ENCODE data around the gene RRP15. TPM values are rescaled to one million over a fixed set of nuclear protein-coding genes. Genes with fewer than 3 reads are reported as not detected.

RRP15 gene, protein sequence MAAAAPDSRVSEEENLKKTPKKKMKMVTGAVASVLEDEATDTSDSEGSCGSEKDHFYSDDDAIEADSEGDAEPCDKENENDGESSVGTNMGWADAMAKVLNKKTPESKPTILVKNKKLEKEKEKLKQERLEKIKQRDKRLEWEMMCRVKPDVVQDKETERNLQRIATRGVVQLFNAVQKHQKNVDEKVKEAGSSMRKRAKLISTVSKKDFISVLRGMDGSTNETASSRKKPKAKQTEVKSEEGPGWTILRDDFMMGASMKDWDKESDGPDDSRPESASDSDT
- 10 to 100 TPM; 10.9 to 25.3 TPM for total RNA-seq

DNA sequence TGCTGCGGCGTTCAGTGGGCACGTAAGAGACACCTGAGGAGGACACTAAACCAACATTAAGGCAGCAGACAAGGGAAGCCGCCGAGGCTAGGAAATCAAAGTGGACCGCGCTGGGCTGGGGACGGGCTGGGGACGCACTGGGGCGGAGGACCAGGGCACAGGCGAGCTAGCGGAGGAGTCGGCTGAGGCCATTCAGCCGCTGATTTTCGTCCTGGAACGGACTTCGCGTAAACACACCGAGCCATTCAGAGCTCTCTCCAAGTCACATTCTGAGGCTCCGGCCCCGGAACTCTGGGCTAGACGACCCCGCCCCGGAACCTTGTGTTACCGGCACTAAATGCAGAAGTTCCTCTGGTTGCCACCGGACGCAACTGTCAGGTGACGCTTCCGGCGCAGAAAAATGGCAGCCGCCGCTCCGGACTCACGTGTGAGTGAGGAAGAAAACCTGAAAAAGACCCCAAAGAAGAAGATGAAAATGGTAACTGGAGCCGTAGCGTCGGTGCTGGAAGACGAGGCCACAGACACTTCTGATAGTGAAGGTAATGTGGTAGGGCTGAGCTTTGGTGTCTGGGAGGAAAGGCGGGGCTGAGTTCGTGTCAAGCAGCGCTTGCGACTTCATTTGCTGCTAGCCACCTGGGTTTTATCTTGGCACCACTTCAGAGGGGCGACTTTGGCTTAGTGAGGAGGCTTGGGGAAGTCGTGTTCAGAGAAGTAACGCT, at the start of gene RRP15:
Gene RRP15 (plus strand): TSS at position 377 of the 719 bp plus-strand sequence. CDS start 24 bp downstream, at position 401.
- peak; percentile 99 for ATAC-seq (replicated peaks)
- Mint-ChIP-seq H3K27me3 (peaks cover 4% of the 10 kb centered on the region), H3K4me3 (peak within 1 kb of the TSS; percentile 94), H3K4me1 (peaks cover 10% of the 10 kb centered on the region), H3K9me3 (no peaks in the 10 kb centered on the region), H3K36me3 (ENCODE audit: low read depth) (peaks cover 27% of the 10 kb centered on the region), H3K27ac (peak within 1 kb of the TSS; percentile 93)

DNA sequence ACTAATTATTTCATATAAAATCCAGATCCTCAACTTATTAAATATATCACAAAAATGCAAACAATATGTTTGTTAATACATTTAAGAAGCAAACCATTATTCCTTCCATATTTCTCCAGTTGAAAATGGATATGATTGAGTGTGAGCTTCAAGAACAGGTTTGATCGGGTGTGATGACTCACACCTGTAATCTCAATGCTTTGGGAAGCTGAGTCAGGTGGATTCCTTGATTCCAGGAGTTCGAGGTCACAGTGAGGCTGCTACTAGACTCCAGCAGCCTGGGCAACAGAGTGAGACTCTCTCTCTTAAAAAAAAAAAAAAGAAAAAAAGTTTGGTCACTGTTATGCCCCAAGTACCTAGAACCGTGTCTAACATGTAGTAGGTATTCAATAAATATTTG, 42.9 kb upstream of the RRP15 start:
- no peaks in the 10 kb centered on the region for H3K4me1 Mint-ChIP-seq
- H3K36me3 Mint-ChIP-seq (ENCODE audit: low read depth): no peaks in the 10 kb centered on the region
- H3K27me3 Mint-ChIP-seq: peaks cover 5% of the 10 kb centered on the region
- no peak overlapping the region for H3K27ac Mint-ChIP-seq
- H3K4me3 Mint-ChIP-seq: no peak overlapping the region
- H3K9me3 Mint-ChIP-seq: no peaks in the 10 kb centered on the region
- no peak for ATAC-seq (replicated peaks)

DNA sequence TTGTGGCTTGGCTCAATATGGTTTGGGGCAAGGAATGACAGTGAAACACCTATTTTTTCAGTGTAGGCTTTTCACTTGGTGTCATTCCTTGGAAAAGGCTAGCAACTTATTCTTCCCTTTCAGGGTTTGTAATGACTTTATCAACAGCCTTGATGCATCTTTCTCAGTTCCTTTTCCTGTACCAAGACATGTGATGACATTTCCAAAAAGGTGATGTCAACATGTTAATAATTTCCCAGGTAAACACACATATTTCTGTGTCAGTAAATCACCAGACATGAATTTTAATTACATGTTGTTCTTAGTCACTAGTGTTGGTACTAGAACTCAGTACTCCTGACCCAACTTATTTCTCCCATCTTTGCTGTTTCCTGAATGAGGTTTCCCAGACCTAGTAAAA, 37.8 kb upstream of the RRP15 start:
- H3K9me3 Mint-ChIP-seq: no peaks in the 10 kb centered on the region
- no peaks in the 10 kb centered on the region for H3K4me1 Mint-ChIP-seq
- no peak overlapping the region for H3K27ac Mint-ChIP-seq
- peaks cover 29% of the 10 kb centered on the region for H3K27me3 Mint-ChIP-seq
- no peak for ATAC-seq (replicated peaks)
- H3K36me3 Mint-ChIP-seq (ENCODE audit: low read depth): no peaks in the 10 kb centered on the region
- no peak overlapping the region for H3K4me3 Mint-ChIP-seq

DNA sequence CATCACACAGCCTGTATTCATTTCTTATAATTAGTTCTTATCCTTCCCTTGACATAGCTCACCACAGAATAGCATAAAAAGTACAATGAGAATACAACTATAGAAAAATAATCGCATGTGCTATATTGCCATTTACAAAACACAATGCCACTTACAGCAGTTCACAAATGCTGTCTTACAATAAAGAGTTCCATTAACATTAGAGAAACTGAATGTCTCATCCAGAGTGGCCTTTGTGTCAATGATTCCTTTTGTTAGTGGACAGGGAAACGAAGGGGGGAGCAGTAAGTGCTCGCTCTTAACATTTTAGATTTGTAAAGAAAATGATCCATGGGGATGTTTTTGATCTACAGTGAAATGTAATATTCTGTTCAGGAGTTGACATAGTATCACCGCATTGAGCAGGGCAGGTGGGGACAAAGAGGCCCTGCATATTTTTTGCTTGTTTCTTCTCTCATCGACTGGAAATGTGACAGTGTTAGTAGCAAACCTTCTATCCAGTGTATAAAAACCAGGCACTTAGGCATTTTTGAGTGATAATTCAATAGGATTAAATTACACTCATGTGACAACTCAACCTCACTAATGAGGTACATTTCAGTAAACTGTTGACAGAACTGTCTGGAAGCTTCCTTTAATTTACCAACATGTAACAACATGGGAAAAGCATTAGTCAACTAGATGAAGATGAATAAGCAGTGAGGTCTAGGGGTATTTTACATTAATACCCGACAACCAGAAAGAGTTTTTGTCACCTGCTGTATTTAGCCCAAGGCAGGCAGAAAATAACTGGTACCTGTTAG, 35.6 kb upstream of the RRP15 start:
- Mint-ChIP-seq H3K4me3 (no peak overlapping the region), H3K4me1 (no peaks in the 10 kb centered on the region), H3K27me3 (peaks cover 35% of the 10 kb centered on the region), H3K9me3 (no peaks in the 10 kb centered on the region), H3K27ac (no peak overlapping the region), H3K36me3 (ENCODE audit: low read depth) (no peaks in the 10 kb centered on the region)
- no peak for ATAC-seq (replicated peaks)

DNA sequence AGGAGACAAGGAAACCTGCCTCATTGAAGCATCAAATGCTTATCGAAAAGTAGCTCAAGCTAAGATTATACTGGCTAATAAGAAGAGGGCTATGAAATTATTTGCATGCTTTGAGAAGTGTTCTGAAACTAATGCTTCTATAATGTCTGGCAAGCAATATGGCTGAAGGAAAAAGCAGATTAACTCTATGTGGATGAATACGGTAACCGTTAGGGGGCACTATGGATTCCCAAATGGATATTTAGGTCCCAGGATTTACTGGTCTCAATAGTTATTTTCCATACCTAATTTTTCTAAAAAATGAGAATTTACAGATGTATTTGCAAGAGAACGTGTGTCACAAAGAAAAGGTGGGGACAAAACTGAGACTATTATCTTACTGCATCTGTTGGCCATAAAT, 34.6 kb upstream of the RRP15 start:
- Mint-ChIP-seq H3K27me3 (peaks cover 35% of the 10 kb centered on the region), H3K4me1 (no peaks in the 10 kb centered on the region), H3K27ac (no peak overlapping the region), H3K4me3 (no peak overlapping the region), H3K36me3 (ENCODE audit: low read depth) (no peaks in the 10 kb centered on the region), H3K9me3 (no peaks in the 10 kb centered on the region)
- no peak for ATAC-seq (replicated peaks)

DNA sequence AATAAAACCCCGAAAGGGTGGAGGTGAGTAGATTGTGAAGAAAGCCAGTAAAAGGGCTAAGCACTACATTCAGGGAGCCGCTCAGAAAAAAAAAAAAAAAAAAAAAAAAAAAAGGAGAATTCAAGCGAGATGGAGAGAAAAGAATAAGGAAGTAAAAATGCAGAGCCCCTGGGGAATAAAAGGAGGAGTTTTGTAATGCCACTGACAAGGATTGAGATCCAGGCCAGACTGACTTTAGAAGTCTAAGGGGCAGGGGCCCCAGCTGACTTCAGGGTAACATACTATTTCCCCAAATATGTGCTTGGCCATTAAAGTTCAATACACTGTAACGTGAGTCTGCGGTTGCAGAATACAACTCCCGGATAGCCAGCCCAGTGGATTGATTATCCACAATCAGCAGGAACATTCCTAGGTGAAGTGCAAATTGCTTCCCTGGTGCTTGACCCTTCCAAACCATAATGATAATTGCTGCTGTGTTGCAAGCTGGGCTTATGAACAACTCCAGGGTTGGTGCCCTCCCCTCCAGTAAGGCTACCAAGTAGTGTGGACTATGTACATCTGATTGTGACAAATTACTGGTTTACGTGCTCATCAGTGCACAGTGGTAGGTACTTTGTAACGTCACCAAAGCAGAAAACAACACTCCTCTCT, 30.7 kb upstream of the RRP15 start:
- Mint-ChIP-seq H3K36me3 (ENCODE audit: low read depth) (no peaks in the 10 kb centered on the region), H3K27ac (no peak overlapping the region), H3K4me1 (no peaks in the 10 kb centered on the region), H3K9me3 (no peaks in the 10 kb centered on the region), H3K4me3 (no peak overlapping the region), H3K27me3 (peaks cover 21% of the 10 kb centered on the region)
- no peak for ATAC-seq (replicated peaks)

DNA sequence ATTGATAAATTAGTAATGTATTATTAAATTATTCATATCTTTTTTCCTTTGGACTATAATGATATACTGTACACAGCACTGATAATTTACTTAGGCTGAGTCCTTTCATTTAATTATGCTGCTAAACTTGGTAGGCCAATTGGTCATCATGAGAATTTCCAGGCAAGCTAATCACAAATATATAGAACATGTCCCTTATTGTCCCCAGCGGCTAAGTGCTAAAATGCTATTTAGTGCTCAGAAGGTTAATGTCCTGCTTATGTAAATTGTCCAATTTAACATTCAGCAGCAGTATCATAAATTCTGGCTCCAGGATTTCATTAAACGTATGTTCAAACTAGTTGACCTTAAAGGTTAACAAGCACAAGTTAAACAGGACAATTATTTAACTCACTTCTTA, 30.0 kb upstream of the RRP15 start:
- Mint-ChIP-seq H3K4me1 (no peaks in the 10 kb centered on the region), H3K36me3 (ENCODE audit: low read depth) (no peaks in the 10 kb centered on the region), H3K9me3 (no peaks in the 10 kb centered on the region), H3K27ac (no peak overlapping the region), H3K4me3 (no peak overlapping the region), H3K27me3 (peaks cover 22% of the 10 kb centered on the region)
- no peak for ATAC-seq (replicated peaks)

DNA sequence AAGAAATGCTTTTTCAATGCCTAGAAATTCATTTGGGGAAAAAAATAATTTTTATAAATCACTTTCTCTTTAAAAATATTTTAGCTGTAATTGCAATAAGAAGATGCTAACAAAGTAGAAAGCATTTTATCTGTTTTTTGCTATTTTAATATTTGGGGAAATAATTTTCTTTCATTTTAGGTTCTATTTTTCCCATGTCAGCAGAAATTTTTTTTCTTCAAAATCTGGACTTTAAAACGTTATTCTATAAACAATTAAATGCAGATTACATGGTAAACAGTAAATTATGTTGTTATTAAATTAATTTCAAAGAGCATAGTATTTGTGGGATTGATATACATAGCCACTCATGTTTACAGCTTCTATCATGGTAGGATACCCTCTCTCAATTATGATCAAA, 27.7 kb upstream of the RRP15 start:
- no peaks in the 10 kb centered on the region for H3K36me3 Mint-ChIP-seq (ENCODE audit: low read depth)
- no peak overlapping the region for H3K27ac Mint-ChIP-seq
- H3K27me3 Mint-ChIP-seq: peaks cover 26% of the 10 kb centered on the region
- no peak for ATAC-seq (replicated peaks)
- no peaks in the 10 kb centered on the region for H3K9me3 Mint-ChIP-seq
- H3K4me3 Mint-ChIP-seq: no peak overlapping the region
- no peaks in the 10 kb centered on the region for H3K4me1 Mint-ChIP-seq

DNA sequence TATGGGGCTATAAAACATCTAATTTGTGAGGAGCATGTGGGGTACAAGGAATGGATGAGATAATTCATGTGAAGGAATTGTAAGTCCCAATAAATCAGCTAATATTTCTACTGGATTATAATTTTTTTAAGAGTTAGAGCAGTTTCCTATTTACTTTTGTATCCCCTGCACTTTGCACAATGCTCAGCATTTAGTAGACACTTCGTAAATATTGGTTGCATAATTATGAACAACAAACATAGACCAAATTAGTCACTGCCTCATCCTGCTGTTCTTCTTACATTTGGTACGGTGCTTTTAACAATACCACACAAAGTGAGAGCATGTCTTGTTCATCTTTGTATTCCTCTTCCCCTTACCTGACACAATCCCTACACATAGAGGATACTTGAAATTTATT, 27.1 kb upstream of the RRP15 start:
- no peak overlapping the region for H3K27ac Mint-ChIP-seq
- H3K27me3 Mint-ChIP-seq: peaks cover 26% of the 10 kb centered on the region
- no peaks in the 10 kb centered on the region for H3K36me3 Mint-ChIP-seq (ENCODE audit: low read depth)
- no peak overlapping the region for H3K4me3 Mint-ChIP-seq
- H3K4me1 Mint-ChIP-seq: no peaks in the 10 kb centered on the region
- no peak for ATAC-seq (replicated peaks)
- no peaks in the 10 kb centered on the region for H3K9me3 Mint-ChIP-seq

DNA sequence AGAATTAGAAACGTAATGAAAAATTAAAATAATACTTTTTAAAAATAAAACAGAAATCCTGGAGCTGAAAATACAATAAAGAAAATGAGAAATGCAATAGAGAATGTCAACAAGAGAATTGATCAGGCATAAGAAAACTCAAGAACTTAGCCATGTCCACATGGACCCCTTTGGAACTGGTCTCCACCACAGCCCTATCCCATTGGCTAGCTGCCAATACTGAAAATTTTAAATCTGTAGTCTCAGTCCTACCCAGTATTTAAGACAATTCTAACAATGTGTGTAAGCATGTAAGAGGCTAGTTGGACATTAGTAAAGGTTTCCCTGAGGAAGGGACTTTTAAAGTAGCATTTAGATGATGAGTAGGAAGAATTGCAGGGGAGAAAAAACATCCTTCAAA, 25.8 kb upstream of the RRP15 start:
- H3K36me3 Mint-ChIP-seq (ENCODE audit: low read depth): no peaks in the 10 kb centered on the region
- H3K27ac Mint-ChIP-seq: no peak overlapping the region
- no peaks in the 10 kb centered on the region for H3K9me3 Mint-ChIP-seq
- no peaks in the 10 kb centered on the region for H3K4me1 Mint-ChIP-seq
- H3K27me3 Mint-ChIP-seq: peaks cover 20% of the 10 kb centered on the region
- H3K4me3 Mint-ChIP-seq: no peak overlapping the region
- ATAC-seq (replicated peaks): no peak

DNA sequence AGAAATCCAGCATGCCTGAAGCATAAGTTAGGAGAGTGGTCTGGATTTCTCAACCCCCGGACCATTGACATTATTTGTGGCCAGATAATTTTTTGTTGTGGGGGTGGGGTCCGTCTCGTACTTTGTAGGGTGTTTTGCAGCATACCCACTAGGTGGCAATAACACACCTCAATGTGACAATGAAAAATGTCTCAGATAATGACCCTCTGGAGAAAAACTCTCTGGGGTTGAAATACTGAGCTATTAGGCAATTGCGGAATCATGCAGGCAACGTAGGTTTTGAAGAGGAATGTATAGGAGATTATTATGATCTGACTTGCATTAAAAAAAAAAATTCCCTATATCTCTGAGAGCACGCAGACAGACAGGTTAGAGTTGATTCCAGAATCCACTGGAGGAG, 25.3 kb upstream of the RRP15 start:
- no peaks in the 10 kb centered on the region for H3K36me3 Mint-ChIP-seq (ENCODE audit: low read depth)
- H3K27me3 Mint-ChIP-seq: peaks cover 20% of the 10 kb centered on the region
- H3K27ac Mint-ChIP-seq: no peak overlapping the region
- no peak overlapping the region for H3K4me3 Mint-ChIP-seq
- no peak for ATAC-seq (replicated peaks)
- no peaks in the 10 kb centered on the region for H3K4me1 Mint-ChIP-seq
- no peaks in the 10 kb centered on the region for H3K9me3 Mint-ChIP-seq

DNA sequence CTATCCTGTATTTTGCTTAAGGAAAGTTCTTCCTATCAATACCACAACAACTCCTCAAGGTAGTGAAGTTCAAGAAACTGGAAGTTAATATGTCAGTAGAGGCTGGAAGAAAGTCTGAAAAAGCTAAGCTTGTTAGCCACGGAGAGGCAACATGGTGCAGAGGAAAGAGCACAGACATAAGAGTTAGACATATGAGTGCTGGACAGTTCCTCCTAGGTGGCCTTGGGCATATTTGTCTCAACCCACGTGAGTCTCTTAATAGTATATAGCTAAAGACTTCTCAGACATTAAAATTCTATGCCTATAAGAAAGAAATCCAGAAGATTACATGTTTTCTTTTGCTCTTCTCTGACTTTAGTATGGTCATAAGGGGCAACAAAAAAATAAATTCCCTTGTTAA, 22.8 kb upstream of the RRP15 start:
- no peak overlapping the region for H3K4me3 Mint-ChIP-seq

DNA sequence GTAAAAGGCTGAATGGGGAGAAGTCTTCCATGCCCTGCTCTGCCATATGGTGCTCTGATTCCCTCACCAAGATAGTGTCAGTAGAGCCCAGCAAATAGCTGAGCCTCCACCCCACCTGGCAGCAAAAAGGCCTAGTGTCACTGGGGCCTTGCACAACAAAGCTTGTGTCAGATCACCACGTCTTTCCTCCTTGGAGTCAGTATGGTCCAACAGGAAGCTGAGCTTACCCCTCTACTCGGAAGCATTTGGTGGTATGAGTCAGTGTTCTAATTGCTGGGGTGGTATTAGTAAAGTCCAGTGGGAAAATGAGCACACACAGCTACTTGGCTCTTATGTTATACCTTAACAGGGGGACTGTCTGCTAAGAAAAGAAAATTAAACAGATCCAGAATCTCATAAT, 18.7 kb upstream of the RRP15 start:
- Mint-ChIP-seq H3K4me3 (no peak overlapping the region), H3K4me1 (no peaks in the 10 kb centered on the region)

More for the DNA sequence above, 22.8 kb upstream of the RRP15 start:
- Mint-ChIP-seq H3K36me3 (ENCODE audit: low read depth) (no peaks in the 10 kb centered on the region), H3K4me1 (no peaks in the 10 kb centered on the region), H3K27ac (no peak overlapping the region), H3K9me3 (no peaks in the 10 kb centered on the region), H3K27me3 (peaks cover 24% of the 10 kb centered on the region)
- no peak for ATAC-seq (replicated peaks)

DNA sequence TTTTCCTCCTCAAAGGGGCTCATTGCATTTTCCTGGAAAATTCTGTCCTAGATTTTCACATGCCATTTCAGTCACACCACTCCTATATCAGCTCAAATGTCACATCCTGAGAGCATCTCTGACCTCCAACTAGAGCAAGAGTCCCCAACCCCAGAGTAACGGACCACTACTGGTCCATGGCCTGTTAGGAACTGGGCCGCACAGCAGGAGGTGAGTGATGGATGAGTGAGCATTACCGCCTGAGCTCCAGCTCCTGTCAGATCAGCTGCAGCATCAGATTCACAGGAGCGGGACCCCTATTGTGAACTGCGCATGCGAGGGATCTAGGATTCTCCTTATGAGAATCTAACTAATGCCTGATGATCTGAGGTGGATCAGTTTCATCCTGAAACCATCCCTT, 12.7 kb upstream of the RRP15 start:
- H3K36me3 Mint-ChIP-seq (ENCODE audit: low read depth): no peaks in the 10 kb centered on the region
- H3K4me1 Mint-ChIP-seq: no peaks in the 10 kb centered on the region
- ATAC-seq (replicated peaks): no peak
- H3K4me3 Mint-ChIP-seq: no peak overlapping the region
- no peaks in the 10 kb centered on the region for H3K27me3 Mint-ChIP-seq
- no peak overlapping the region for H3K27ac Mint-ChIP-seq
- no peaks in the 10 kb centered on the region for H3K9me3 Mint-ChIP-seq

More for the DNA sequence above, 18.7 kb upstream of the RRP15 start:
- Mint-ChIP-seq H3K36me3 (ENCODE audit: low read depth) (no peaks in the 10 kb centered on the region), H3K27ac (no peak overlapping the region), H3K27me3 (peaks cover 12% of the 10 kb centered on the region), H3K9me3 (no peaks in the 10 kb centered on the region)
- ATAC-seq (replicated peaks): no peak

Measured in activated T-helper 17 cell treated with anti-CD3 and anti-CD28 coated beads, Interleukin-2, amount 50 U/mL, for 72 hours (primary cell).